DOHH2 (cell line): ENCODE measurements around the gene RASAL2.

Experiments used
- CTCF ChIP-seq: fragments of 200-600 bp; sonication (generic); IDR thresholded peaks from one replicate; pipeline ENCODE4 v1.5.1; 2014; ENCODE audit warnings: antibody characterized with exemption, mild to moderate bottlenecking, low read depth, low read length; ENCODE audit not compliant: poor library complexity, severe bottlenecking
- EZH2phosphoT487 ChIP-seq: fragments of 200-600 bp; sonication (generic); IDR thresholded peaks from 2 replicates; pipeline ENCODE4 v1.6.1; 2017; ENCODE audit warnings: borderline replicate concordance, mild to moderate bottlenecking, antibody characterized with exemption, low read length, moderate library complexity, mixed read lengths

- TF ChIP-seq CTCF (no peak), EZH2phosphoT487 (no peak)
These were observed 408.4 kb downstream of the RASAL2 start for GRCh38 chr1:178502330-178502714.
